Epithelial cell of esophagus (primary cell): ENCODE results near the gene CD9.
"Not testable (repeated sequence)": the region's sequence is repeated elsewhere in the genome, so short reads cannot be mapped to it uniquely, and the experiment has no call there.

Experiments
- DNase-seq: peaks from one replicate; pipeline ENCODE4 v3.0.0; 2010; ENCODE audit warnings: low read depth
- H3K4me3 ChIP-seq: 2 replicates; pipeline ENCODE4 v1.5.1; 2011; ENCODE audit warnings: mild to moderate bottlenecking, low read length, control low read depth
- TF ChIP-seq, protein P1 (sequence below): IDR thresholded peaks from 2 replicates; pipeline ENCODE4 v1.5.1; 2011; ENCODE audit warnings: low read depth, mild to moderate bottlenecking, low read length, control low read depth, inconsistent platforms; ENCODE audit not compliant: insufficient read depth; ENCODE audit errors: missing control alignments

CD9 gene, protein sequence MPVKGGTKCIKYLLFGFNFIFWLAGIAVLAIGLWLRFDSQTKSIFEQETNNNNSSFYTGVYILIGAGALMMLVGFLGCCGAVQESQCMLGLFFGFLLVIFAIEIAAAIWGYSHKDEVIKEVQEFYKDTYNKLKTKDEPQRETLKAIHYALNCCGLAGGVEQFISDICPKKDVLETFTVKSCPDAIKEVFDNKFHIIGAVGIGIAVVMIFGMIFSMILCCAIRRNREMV

DNA sequence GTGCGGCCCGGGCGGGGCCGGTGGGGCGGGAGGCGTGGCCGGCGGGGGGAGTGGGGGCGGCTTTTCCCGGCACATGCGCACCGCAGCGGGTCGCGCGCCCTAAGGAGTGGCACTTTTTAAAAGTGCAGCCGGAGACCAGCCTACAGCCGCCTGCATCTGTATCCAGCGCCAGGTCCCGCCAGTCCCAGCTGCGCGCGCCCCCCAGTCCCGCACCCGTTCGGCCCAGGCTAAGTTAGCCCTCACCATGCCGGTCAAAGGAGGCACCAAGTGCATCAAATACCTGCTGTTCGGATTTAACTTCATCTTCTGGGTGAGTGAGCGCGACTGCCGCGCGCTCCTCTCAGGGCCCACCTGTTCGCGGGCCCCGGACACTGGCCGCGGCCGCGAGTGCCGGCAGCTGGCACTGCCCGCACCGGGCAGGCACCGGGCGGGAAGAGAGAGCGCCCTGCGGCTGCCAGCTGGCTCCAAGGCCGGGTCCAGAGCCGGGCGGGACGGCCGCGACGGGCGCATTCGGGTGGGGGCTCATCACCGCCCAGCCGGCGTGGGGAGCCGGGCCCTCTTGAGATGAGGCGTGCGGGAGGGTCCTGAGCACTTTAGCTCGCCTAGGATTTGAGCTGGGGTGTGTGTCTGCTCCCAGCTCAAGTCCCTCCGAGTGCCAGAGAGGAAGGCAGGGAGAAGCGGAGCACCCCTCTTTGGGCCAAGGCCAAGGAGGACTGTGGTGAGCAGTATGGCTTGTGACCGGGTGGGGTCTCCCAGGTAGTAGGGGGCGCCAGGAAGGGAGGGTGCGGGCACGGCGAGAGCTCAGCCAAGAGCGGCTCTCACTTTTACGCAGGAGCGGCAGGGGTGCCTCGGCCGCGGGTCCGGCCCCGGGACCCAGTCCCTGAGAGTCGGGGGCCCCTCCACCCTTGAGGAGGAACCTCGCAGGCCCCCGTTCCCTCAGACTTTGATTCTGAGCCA lies at the start of gene CD9:
Gene CD9, plus strand, starts transcription at position 145 of the 957 bp plus-strand sequence. Its CDS starts 100 bp downstream, at position 245.
- TF ChIP-seq, protein P1, sequence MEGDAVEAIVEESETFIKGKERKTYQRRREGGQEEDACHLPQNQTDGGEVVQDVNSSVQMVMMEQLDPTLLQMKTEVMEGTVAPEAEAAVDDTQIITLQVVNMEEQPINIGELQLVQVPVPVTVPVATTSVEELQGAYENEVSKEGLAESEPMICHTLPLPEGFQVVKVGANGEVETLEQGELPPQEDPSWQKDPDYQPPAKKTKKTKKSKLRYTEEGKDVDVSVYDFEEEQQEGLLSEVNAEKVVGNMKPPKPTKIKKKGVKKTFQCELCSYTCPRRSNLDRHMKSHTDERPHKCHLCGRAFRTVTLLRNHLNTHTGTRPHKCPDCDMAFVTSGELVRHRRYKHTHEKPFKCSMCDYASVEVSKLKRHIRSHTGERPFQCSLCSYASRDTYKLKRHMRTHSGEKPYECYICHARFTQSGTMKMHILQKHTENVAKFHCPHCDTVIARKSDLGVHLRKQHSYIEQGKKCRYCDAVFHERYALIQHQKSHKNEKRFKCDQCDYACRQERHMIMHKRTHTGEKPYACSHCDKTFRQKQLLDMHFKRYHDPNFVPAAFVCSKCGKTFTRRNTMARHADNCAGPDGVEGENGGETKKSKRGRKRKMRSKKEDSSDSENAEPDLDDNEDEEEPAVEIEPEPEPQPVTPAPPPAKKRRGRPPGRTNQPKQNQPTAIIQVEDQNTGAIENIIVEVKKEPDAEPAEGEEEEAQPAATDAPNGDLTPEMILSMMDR, result no peak
- DNase-seq, result peak; percentile 74
- H3K4me3 ChIP-seq, result peak within 1 kb of the TSS; percentile 98

DNA sequence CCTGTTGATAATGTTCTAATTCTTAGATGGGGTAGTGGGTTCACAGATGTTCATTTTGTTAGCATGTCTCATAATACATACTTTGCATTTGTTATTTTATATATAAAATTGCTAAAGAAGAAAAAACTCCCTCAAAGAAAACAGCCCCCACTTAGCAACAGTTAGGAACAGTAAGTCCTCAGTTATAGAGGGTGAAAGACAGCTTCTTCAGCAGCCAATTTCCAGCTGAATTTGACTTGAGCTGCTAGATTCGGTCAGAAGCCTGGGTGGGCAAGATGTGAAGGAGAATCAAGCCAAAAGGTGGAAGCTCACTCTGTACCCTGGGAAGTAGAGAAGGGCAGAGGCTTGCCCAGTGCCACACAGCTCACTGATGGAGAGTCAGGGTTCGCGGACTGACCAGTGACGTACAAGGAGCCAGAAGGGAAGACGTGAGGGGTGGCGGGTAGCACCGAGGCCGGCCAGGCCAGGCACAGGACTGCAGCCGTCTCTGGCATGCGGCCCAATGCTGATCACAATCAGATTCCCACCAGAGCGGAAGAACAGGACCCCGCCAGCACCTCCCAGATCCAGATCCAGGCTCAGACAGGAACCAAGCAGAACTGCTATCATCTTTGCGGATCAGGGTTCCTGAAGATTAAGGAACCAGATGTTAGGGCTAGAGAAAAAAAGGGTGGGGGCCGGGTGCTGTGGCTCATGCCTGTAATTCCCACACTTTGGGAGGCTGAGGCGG lies 45.3 kb upstream of the CD9 start:
- H3K4me3 ChIP-seq, result no peak overlapping the region
- TF ChIP-seq, protein P1, result no peak
- DNase-seq, result no peak

DNA sequence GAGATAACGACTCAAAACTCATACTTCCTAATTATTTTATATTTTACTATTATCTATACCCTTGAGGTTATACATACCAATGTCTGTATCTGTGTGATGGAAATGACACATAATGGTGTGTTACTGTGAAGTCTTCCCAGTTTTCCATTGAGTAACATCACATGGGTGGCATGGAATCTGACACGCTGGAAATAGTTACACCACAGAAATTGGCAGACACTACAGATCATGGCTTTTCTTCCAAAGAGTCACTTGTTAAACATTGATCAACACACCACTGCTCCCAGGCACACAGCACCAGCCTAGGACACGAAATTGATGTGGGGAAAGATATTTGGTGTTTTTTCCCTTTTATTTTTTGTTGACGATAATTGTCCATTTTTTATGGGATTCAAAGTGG lies 42.7 kb upstream of the CD9 start:
- TF ChIP-seq, protein P1, result no peak
- DNase-seq, result no peak

DNA sequence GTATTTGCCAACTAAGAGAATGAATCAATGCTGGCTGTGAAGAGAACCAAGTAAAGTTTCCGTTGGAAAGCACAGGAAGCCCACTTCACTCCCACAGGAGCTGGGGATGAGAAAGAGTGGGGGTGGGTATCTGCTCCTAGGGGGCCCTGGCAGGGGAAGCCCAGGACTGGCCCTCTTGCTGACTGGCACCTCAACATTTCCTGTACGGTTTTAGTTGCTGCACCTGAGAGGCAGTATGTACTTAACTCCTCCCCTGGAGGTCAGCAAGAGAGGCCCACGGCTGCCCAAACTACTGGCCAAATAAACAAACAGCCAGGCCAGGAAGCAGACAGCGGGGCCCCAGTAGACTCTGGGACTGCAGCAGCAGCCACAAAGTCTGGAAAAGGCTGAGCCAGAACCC lies 41.9 kb upstream of the CD9 start:
- no peak overlapping the region for H3K4me3 ChIP-seq
- TF ChIP-seq, protein P1, result no peak
- no peak for DNase-seq

More for the DNA sequence above, 42.7 kb upstream of the CD9 start:
- H3K4me3 ChIP-seq, result no peak overlapping the region

DNA sequence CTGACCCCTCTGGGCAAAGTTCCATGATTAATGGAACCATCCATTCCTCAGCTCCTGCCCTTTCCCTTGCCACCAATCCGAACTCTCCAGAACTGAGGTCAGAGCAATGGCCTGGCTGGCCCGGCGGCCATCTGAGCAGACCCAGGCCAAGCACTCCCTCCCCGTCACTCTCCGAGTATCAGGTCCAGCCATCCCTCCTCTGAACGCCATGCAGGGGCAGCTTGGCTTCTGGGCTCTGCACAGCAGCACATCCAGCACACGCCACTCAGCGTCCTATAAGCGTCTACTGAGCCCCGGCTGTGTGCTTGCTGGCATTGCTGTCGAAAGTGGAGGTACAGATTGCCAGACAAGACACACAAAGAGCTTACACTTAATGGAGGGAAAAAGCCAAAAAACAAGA lies 41.5 kb upstream of the CD9 start:
- TF ChIP-seq, protein P1, result no peak
- no peak overlapping the region for H3K4me3 ChIP-seq
- DNase-seq, result no peak

DNA sequence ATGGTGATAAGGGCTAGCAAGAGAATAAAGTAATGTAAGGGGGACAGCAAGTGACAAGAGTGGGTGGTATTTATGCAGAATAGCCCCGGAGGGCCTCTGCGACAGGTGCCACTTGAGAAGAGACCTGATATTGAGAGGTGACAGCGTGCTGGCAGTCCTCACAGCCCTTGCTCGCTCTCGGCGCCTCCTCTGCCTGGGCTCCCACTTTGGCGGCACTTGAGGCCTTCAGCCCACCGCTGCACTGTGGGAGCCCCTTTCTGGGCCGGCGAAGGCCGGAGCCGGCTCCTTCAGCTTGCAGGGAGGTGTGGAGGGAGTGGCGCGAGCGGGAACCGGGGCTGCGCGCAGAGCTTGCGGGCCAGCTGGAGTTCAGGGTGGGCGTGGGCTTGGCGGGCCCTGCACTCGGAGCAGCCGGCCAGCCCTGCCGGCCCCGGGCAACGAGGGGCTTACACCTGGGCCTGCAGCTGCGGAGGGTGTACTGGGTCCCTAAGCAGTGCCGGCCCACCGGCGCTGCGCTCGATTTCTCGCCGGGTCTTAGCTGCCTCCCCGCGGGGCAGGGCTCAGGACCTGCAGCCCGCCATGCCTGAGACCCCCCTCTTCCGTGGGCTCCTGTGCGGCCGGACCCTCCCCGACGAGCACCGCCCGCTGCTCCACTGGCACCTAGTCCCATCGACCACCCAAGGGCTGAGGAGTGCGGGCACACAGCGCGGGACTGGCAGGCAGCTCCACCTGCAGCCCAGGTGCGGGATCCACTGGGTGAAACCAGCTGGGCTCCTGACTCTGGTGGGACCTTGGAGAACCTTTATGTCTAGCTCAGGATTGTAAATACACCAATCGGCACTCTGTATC lies 40.8 kb upstream of the CD9 start:
- not testable (repeated sequence) for DNase-seq

DNA sequence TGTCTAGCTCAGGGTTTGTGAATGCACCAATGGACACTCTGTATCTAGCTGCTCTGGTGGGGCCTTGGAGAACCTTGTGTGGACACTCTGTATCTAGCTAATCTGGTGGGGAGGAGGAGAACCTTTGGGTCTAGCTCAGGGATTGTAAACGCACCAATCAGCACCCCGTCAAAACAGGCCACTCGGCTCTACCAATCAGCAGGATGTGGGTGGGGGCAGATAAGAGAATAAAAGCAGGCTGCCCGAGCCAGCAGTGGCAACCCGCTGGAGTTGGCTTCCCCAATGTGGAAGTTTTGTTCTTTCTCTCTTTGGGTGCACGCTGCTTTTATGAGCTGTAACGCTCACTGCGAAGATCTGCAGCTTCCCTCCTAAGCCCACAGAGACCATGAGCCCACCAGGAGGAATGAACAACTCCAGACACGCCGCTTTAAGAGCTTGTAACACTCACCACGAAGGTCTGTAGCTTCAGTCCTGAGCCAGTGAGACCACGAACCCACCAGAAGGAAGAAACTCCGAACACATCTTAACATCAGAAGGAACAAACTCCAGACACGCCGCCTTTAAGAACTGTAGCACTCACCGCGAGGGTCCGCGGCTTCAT lies 40.1 kb upstream of the CD9 start:
- H3K4me3 ChIP-seq, DNase-seq: not testable (repeated sequence)

More for the DNA sequence above, 40.8 kb upstream of the CD9 start:
- H3K4me3 ChIP-seq, result not testable (repeated sequence)
